SK-N-MC (cell line): ENCODE measurements around the gene CRYL1.

ENCODE experiments used
- EZH2 ChIP-seq: fragments of 200-600 bp; sonication (generic); IDR thresholded peaks from one replicate; pipeline ENCODE4 v1.6.1; 2017; ENCODE audit warnings: antibody characterized with exemption
- POLR2AphosphoS5 ChIP-seq: IDR thresholded peaks from 2 replicates; pipeline ENCODE4 v1.6.1; 2012; ENCODE audit warnings: mild to moderate bottlenecking, low read depth, low read length, borderline replicate concordance

GRCh38 chr13:20544201-20544923, 18.7 kb upstream of the CRYL1 start:
- no peak for TF ChIP-seq POLR2AphosphoS5
- TF ChIP-seq EZH2 = no peak
